GM18907 (cell line): ENCODE measurements around the gene ZC2HC1B.
"Not testable (repeated sequence)": the region's sequence is repeated elsewhere in the genome, so short reads cannot be mapped to it uniquely, and the experiment has no call there.

Experiments
- ATAC-seq: cut with Tn5 transposase; IDR thresholded peaks from one replicate; pipeline ENCODE4 v1.9.1; 2021; ENCODE audit warnings: mild to moderate bottlenecking, moderate library complexity; ENCODE audit not compliant: unreplicated experiment

The ZC2HC1B gene

DNA sequence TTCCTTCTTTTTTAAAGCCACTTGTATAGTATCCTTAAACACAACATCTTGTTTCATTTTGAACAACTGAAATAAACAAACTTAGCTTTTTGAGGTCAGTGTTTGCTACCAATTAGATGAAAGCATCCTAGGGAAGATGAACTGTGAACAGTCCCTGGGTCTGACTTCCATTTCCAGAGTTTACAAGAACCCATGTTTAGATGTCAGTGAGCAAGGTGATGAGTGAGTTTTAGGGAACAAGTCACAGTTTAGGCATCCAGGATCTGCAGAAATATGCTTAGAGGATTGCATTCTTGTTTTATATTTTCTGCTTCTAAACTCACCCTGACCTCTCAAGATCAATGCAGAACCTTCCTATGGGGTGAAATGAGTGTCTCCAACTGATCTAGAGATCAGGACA lies 3.0 kb downstream of the ZC2HC1B start:
- ATAC-seq = no peak

DNA sequence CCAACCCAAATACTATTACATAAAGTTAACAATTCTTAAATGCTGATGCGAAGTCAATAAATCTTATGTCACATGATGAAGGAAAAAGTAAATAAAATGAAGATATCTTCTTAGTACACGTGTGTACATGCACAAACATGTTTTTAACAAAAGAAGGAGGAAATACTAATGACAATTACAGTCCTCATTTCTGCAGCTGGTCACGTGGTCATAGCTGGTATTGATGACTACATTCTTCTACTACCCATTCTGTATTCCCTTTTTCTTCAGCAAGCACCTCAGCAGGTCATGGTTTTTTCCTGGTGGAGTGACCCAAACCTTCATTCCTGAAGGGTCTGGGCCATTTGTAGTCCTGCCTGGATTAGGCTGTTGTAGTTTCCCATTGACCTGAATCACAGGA lies 4.5 kb downstream of the ZC2HC1B start:
- ATAC-seq = not testable (repeated sequence)

DNA sequence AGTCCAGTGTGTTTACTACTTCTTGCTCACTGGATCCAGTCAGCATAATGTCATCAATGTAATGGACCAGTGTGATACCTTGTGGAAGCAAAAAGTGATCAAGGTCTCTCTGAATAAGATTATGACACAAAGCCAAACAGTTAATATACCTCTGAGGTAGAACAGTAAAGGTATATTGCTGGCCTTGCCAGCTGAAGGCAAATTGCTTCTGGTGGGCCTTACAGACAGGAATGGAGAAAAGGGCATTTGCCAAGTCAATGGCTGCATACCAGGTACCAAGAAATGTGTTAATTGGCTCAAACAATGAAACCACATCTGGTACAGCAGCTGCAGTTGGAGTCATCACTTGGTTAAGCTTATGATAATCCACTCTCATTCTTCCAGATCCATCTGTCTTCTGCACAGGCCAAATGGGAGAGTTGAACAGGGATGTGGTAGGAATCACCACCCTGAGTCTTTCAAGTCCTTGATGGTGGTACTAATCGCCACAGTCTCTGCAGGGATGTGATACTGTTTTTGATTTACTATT lies 7.0 kb downstream of the ZC2HC1B start:
- not testable (repeated sequence) for ATAC-seq

DNA sequence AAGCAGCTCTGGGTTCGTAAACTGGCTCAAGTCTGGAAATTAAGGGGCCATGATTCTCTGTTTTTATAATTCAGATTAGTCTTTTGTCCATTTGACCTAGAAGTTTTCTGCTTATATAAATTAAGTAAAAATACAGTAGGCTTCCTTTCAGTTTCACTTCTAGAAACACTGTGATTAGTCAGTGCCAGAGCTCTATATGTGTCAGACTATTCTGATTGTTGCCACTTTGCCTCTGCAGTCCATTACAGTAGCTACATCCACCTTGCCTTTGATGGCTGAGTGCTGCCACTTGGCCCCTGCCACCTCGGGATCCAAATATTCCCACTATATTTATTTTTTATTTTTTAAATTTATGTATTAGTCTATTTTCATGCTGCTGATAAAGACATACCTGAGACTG lies 7.9 kb downstream of the ZC2HC1B start:
- peak; percentile 95 for ATAC-seq

DNA sequence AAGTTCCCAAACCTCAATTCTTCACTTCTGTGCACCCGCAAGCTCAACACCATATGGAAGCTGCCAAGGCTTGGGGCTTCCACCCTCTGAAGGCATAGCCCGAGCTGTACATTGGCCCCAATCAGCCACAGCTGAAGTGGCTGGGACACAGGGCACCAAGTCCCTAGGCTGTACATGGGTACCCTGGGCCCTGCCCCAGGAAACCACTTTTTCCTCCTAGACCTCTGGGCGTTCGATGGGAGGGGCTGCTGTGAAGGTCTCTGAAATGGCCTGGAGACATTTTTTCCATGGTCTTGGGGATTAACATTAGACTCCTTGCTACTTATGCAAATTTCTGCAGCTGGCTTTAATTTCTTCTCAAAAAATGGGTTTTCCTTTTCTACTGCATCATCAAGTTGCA lies 9.3 kb downstream of the ZC2HC1B start:
- not testable (repeated sequence) for ATAC-seq

DNA sequence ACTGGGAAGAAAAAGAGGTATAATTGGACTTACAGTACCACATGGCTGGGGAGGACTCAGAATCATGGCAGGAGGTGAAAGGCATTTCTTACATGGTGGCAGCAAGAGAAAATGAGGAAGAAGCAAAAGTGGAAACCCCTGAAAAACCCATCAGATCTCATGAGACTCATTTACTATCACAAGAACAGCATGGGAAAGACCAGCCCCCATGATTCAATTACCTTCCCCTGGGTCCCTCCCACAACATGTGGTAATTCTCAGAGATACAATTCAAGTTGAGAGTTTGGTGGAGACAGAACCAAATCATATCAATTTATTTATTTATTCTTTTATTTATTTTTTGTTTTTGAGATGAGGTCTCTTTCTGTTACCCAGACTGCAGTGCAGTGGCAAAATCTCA lies 10.2 kb downstream of the ZC2HC1B start:
- ATAC-seq = not testable (repeated sequence)

DNA sequence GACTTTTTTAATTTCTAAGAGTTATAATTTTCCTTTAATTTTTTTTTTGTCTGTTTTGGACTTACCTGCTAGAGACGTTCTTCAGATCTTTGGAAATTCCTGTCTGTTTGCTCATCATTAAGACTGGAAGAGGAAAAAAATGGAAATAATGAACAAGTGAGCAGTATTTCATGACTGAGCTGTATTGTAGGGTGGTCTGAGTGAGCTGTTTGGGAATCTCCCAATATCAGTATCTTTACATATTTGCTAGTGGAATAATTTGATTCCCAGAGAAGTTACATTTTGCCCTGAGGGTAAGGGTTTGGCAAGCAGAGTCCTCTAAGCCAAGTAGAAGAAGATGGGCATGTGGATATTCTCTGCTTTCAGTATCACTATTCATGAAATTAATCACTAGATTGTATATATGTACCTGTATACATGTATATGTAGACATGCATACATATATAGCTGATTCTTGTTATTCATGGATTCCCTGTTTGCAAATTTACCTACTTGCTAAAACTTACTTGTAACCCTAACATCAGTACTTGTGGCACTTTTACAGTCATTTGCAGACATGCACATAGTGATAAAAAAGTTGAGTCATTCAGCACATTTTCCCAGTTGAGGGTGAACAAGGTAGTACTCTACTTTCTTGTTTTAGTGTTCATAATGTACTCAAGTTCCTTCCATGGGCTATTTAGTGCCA lies 13.5 kb downstream of the ZC2HC1B start:
- no peak for ATAC-seq

DNA sequence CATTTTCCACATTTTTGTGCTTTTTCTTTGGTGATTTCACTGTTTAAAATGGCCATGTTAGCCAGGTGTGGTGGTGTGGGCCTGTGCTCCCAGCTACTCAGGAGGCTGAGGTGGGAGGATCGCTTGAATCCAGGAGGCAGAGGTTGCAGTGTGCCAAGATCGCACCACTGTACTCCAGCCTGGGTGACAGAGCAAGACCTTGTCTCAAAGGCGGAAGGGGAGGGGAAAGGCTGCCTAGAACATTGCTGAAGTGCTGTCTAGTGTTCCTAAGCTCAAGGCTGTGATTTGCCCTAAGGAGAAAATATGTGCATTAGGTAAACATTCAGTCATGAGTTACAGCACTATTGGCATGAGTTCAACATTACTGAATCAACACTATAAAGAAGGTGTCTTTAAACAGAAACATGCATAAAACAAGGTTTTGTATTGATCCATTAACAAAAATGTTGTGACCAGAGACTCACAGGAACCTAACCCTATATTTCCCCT lies 14.0 kb downstream of the ZC2HC1B start:
- ATAC-seq = no peak

DNA sequence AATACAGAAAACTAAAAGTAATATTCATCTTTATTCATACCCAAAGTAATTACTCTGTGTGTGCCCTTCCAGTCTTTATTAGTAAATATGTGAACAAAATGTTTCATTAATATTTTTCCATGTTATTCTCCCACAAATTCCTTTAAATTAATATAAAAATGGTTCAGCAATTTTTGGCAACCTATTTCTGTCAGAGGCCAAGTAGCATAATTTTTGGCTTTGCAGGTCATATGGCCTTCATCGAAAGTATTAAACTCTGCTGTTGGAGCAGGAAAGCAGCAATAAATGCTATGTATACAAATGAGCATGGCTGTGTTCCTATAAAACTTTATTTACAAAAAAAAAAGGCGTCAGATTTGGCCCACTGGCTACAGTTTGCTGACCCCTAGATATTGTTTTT lies 16.1 kb downstream of the ZC2HC1B start:
- ATAC-seq = no peak

DNA sequence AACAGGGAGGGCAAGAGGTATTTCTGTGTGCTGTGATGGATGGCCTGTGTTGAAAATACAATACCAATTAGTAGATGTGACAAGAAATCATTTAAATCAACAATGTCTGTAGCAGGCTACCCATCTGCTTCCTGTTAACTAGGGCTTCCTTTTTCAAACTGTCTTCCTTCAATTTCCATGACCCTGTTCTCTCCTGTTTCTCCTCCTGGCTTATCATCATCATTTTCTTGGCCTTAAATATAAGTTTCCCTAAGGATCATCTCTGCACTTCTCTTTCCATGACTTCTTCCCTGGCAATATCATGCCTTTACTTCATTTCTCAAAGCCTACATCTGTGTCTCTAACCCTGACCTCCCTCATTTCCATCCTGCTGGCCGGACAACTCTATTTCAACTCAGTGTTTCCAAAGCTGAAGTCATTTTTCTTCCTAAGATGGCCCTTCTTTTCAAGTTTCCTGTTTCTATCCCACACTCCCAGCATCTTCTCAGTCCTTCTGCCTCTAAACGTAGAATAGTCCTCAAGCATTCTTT lies 18.2 kb downstream of the ZC2HC1B start:
- no peak for ATAC-seq

DNA sequence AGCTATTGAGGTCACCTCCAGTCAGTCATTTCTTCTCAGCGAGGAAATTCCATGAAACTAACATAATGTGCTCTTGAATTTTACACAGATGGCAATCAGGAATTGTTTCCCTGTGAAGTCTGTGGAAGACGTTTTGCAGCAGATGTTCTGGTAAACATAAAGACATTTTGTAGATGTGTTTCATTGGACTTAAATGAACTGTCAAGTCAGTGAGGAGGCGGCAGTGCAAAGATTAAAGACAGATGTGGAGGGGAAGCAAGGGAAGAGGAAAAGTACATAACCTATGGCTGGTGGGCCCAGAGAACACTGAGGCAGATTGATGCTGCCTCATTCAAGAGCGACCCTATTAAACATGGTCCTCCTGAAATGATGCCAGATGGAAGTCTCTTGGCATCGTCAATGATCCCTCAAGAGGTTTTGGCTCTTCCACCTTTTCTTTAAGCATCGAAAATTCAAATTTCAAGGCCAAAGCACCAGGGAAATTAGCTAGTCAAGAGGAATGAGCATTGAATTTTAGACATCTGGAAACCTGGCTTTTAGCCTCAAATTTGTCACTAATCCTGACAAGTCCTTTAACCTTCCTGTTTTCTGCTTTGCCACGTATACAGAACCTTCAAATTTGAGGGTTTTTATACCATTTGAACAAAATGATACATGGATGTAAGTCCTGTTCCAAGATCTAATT lies 20.1 kb downstream of the ZC2HC1B start:
- ATAC-seq = no peak

DNA sequence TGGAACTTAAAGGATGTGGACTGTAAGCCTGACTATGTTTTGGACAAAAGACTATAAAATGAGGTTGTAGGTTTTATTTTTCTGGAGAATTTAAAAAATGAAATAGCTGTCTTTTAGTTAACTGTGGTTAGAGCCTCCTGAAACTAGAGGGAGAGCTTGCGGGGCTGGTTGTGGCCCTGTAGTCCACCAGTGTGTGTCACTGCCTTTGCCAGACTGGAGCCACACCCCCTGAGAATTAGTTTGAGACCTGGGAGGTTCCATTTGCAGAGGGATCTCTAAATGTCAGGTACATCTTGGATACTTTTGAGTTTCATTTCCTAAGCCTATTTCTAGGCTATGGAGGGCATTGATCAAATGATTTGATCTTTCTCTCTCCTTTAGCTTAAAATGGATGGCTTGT lies 20.8 kb downstream of the ZC2HC1B start:
- no peak for ATAC-seq

DNA sequence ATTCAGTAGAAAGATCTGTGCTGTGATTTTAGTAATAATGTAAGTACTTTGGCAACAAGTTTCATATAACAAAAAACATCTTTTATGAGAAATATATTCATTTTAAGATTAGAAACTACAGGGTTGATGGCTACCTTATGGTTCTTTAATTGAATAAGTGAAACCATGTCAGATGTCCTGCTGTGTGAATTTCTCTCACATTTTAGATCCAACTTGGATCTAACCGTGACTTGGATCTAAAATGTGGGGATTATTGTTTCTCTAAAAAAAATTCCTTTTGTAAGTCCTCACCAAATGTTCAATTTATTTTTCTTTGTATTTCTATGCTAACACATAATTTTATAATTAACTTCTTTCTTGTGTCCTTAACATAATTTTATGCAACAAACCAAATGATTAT lies 30.4 kb downstream of the ZC2HC1B start:
- no peak for ATAC-seq

DNA sequence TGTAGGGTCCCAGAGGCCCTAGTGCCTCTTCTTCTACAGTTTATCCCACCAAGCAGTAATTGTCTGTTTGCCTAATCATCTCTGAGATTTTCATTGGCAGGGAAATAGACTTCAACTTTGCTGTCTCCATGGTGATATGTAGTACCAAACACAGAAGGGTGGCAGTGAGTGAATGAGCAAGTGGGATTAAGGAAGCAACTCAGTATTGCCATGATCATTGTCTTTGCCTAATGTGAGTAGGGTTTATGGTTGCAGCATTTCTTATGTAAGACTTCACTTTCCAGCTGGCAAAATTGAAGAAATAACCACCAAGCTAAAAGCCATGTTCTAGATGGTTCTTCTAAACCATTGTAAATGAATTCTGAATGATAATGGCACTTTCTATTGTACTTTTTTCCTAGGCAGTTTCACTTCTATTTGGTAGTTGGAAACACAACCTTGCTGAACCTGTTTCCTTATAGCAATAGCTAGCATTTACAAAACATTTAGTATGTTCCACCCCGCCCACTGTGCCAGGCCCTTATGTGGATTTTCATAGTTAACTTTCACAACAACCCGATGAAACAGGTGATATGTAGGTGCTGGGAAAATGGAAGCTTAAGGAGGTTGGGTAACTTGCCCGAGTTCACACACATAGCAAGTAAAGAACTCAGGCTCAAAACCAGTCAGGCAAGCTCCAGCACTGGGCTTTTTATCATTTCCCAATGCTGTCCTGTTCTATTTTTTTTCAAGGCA lies 32.0 kb downstream of the ZC2HC1B start:
- no peak for ATAC-seq

DNA sequence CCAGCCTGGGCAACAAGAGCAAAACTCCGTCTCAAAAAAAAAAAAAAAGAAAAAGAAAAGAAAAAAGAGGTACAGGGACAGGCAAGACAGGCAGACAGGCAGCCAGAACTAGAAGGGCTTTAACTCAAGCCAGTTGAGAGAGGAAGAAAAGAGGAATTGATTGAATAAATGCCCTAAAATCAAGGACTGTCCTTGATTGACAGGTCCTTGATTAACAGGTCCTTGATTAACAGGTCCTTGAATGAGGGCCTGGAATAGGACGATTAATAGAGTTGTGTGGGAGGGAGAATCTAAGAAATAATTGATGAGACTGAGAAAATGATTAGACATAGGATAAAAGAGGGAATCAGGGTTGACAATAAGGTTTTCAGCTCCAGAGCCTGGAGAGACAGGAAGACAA lies 36.1 kb downstream of the ZC2HC1B start:
- no peak for ATAC-seq

DNA sequence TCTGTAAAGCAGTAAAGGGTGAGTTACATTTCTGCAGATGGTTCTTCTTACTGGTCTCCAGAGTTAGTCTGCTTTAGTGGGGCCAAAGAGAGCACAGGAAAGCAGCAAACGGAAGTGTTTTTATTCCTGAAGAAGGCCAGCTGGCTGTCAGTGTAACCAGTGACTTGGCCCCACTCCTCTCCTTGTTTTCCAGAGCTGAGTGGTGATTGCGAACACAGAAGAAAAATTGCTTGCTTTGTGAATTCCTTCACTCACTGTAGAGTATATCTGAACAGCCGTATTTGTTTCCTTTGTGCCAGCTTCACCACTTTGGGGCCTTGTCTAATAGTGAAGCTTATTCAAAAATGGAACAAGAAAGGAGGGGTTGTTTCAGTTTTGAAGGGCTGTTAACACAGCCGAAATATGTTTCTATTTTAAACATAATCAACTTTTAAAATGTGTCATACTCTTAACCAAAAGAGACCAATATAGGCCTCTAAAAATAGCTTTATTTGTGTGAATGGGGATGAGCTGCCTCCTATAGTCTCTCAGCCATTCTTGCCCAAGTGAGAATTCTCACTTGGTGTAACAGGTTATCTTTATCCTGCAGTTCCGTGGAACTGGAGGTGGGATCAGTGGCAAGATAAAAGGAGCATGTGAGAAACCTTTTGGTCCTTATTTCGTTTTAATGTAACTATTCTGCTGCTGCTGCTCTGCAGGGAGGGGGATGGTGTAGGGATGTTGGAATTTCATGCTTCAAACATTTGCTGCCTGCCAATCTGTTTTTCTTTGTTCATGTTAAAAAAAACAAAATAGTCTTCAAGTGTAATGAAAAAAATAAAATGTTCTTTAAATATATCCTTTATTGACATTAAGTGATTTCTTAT lies 37.8 kb downstream of the ZC2HC1B start:
- peak; percentile 96 for ATAC-seq

DNA sequence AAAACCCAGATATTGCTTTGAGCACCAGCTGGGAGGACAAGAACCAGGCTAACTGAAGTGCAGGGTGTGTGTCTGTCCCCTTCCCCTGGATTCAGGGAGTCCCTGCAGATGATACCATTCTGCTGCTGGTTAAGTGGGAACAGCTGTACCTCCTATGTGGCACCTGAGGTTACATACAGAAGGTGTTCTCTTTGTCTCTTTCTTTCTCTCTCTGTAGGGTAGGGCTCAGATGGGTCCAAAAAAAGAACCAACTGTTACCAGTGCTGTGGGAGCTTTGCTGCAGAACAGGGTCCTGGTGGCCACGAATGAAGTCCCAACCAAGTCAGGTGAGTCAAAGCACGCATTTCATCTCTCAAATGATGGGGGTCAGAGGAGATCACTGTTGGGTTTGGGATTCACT lies 38.6 kb downstream of the ZC2HC1B start:
- ATAC-seq = no peak

DNA sequence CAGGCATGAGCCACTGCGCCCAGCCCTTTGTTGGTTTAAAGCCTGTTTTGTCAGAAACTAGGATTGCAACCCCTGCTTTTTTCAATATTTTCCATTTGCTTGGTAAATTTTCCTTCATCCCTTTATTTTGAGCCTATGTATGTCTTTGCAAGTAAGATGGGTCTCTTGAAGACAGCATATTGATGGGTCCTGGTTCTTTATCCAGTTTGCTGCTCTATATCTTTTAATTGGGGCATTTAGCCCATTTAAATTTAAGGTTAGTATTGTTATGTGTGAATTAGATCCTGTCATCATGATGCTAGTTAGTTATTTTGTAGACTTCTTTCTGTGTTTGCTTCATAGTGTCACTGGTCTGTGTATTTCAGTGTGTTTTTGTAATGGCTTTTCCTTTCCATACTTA lies 46.8 kb downstream of the ZC2HC1B start:
- ATAC-seq = no peak

DNA sequence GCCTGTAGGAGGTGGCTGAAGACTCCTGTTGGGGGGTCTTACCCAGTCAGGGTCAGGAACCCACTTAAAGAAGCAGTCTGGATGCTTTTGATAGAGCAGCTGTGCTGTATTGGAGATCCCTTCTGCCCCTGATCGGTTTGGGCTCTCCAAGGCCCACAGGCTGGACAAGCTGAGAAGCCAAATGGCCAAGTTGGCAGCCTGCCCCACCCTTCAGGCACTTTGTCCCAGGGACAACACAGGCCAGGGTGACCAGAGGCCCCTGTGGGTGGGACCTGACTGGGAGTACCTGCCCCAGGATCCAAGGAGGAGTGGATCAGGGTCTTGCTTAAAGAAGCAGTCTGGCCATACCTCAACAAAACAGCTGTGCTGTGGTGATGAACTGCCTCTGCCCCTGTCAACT lies 48.4 kb downstream of the ZC2HC1B start:
- ATAC-seq = no peak

DNA sequence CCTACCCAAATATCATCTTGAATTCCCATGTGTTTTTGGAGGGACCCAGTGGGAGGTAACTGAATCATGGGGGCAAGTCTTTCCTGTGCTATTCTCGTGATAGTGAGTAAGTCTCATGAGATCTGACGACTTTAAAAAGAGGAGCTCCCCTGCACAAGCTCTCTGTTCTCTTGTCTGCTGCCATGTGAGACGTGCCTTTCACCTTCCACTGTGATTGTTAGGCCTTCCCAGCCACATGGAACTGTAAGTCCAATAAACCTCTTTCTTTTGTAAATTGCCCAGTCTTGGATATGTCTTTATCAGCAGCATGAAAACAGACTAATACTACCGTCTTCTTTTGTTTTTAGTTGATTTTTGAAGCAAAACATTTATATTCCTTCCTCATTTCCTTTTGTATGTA lies 52.8 kb downstream of the ZC2HC1B start:
- not testable (repeated sequence) for ATAC-seq
